Activated T-cell treated with anti-CD3 and anti-CD28 coated beads, Interleukin-2, amount 50 U/mL, for 4 hours (primary cell): ENCODE data around the gene OR52E5. TPM values are rescaled to one million over a fixed set of nuclear protein-coding genes. Genes with fewer than 3 reads are reported as not detected.

Source experiments
- ATAC-seq, 2 donors: fragments of 200-7000 bp; cut with Tn5 transposase; one replicate each; pipeline ENCODE4 v1.10.0; 2021
- DNase-seq: peaks from one replicate; pipeline ENCODE4 v3.0.0-alpha.2; 2020
- H3K27me3 Mint-ChIP-seq: one replicate; pipeline ENCODE4 v1.8.0; 2021; ENCODE audit warnings: low read depth, mixed read lengths
- H3K36me3 Mint-ChIP-seq: one replicate; pipeline ENCODE4 v1.8.0; 2022; ENCODE audit warnings: mixed read lengths; ENCODE audit not compliant: insufficient read depth
- H3K4me1 Mint-ChIP-seq: one replicate; pipeline ENCODE4 v1.8.0; 2021; ENCODE audit warnings: low read depth, mixed read lengths
- H3K4me3 Mint-ChIP-seq: one replicate; pipeline ENCODE4 v1.8.0; 2021; ENCODE audit warnings: mild to moderate bottlenecking, moderate library complexity, mixed read lengths
- H3K9me3 Mint-ChIP-seq: one replicate; pipeline ENCODE4 v1.8.0; 2021; ENCODE audit warnings: mixed read lengths
- total RNA-seq, 3 donors: library from RNA; stranded (reverse); gene quantifications; one replicate each; pipeline ENCODE4 v1.2.1, GENCODE V29; 2021

Gene OR52E5
- total RNA-seq = not detected

- H3K4me3 Mint-ChIP-seq = no peak within 1 kb of the TSS
- no peaks in the 10 kb centered on the region for H3K4me1 Mint-ChIP-seq
- H3K9me3 Mint-ChIP-seq = no peaks in the 10 kb centered on the region
- DNase-seq (no peak), ATAC-seq (no peak)
- H3K36me3 Mint-ChIP-seq = no peaks in the 10 kb centered on the region
- peaks cover 8% of the 10 kb centered on the region for H3K27me3 Mint-ChIP-seq
Observed at GRCh38 chr11:5892908-5893307, at the start of gene OR52E5. Gene OR52E5 (plus strand): TSS chr11:5893208. CDS start chr11:5900777, 7,569 bp downstream.

- no peaks in the 10 kb centered on the region for H3K36me3 Mint-ChIP-seq
- no peaks in the 10 kb centered on the region for H3K9me3 Mint-ChIP-seq
- ATAC-seq (no peak), DNase-seq (no peak)
- peaks cover 5% of the 10 kb centered on the region for H3K27me3 Mint-ChIP-seq
- no peak overlapping the region for H3K4me3 Mint-ChIP-seq
- no peaks in the 10 kb centered on the region for H3K4me1 Mint-ChIP-seq
Observed at GRCh38 chr11:5846701-5847100, 46.3 kb upstream of the OR52E5 start.

GRCh38 chr11:5847711-5848110 lies 45.3 kb upstream of the OR52E5 start:
- no peaks in the 10 kb centered on the region for H3K9me3 Mint-ChIP-seq

GRCh38 chr11:5851002-5851401 lies 42.0 kb upstream of the OR52E5 start:
- H3K36me3 Mint-ChIP-seq = no peaks in the 10 kb centered on the region
- ATAC-seq (no peak), DNase-seq (no peak)
- no peak overlapping the region for H3K4me3 Mint-ChIP-seq
- no peaks in the 10 kb centered on the region for H3K4me1 Mint-ChIP-seq
- no peaks in the 10 kb centered on the region for H3K9me3 Mint-ChIP-seq
- H3K27me3 Mint-ChIP-seq = peaks cover 12% of the 10 kb centered on the region

More at GRCh38 chr11:5847711-5848110, 45.3 kb upstream of the OR52E5 start:
- no peak for DNase-seq
- H3K4me1 Mint-ChIP-seq = no peaks in the 10 kb centered on the region
- no peak overlapping the region for H3K4me3 Mint-ChIP-seq
- no peak for ATAC-seq
- no peaks in the 10 kb centered on the region for H3K36me3 Mint-ChIP-seq
- H3K27me3 Mint-ChIP-seq = peaks cover 5% of the 10 kb centered on the region

- Mint-ChIP-seq H3K36me3 (no peaks in the 10 kb centered on the region), H3K4me3 (no peak within 1 kb of the TSS), H3K27me3 (peaks cover 14% of the 10 kb centered on the region), H3K4me1 (no peaks in the 10 kb centered on the region), H3K9me3 (no peaks in the 10 kb centered on the region)
- DNase-seq (no peak), ATAC-seq (no peak)
Observed at GRCh38 chr11:5857590-5857989, 35.4 kb upstream of the OR52E5 start, which contains the start of gene OR52E8. Gene OR52E8 (minus strand): TSS chr11:5857690. CDS start chr11:5857690, 0 bp downstream.

- Mint-ChIP-seq H3K9me3 (no peaks in the 10 kb centered on the region), H3K4me1 (no peaks in the 10 kb centered on the region), H3K27me3 (peaks cover 6% of the 10 kb centered on the region), H3K36me3 (no peaks in the 10 kb centered on the region), H3K4me3 (no peak overlapping the region)
- DNase-seq = no peak
- no peak for ATAC-seq
Observed at GRCh38 chr11:5865826-5866225, 27.2 kb upstream of the OR52E5 start.

- no peaks in the 10 kb centered on the region for H3K27me3 Mint-ChIP-seq
- ATAC-seq = no peak
Observed at GRCh38 chr11:5878564-5878963, 14.4 kb upstream of the OR52E5 start.

GRCh38 chr11:5880329-5880728 lies 12.7 kb upstream of the OR52E5 start, which contains the start of gene OR52E4:
Gene OR52E4 (plus strand): TSS chr11:5880629. CDS start chr11:5884293, 3,664 bp downstream.
- Mint-ChIP-seq H3K4me1 (no peaks in the 10 kb centered on the region), H3K9me3 (no peaks in the 10 kb centered on the region), H3K36me3 (no peaks in the 10 kb centered on the region), H3K27me3 (peaks cover 3% of the 10 kb centered on the region), H3K4me3 (no peak within 1 kb of the TSS)
- DNase-seq (no peak), ATAC-seq (peak in 1 of 2 donors; percentile 28)

More at GRCh38 chr11:5878564-5878963, 14.4 kb upstream of the OR52E5 start:
- Mint-ChIP-seq H3K4me3 (no peak overlapping the region), H3K36me3 (no peaks in the 10 kb centered on the region), H3K9me3 (no peaks in the 10 kb centered on the region), H3K4me1 (no peaks in the 10 kb centered on the region)
- no peak for DNase-seq

GRCh38 chr11:5881756-5882155 lies 11.3 kb upstream of the OR52E5 start:
- peaks cover 3% of the 10 kb centered on the region for H3K27me3 Mint-ChIP-seq
- no peak overlapping the region for H3K4me3 Mint-ChIP-seq
- DNase-seq (no peak), ATAC-seq (no peak)
- no peaks in the 10 kb centered on the region for H3K4me1 Mint-ChIP-seq
- no peaks in the 10 kb centered on the region for H3K36me3 Mint-ChIP-seq
- H3K9me3 Mint-ChIP-seq = no peaks in the 10 kb centered on the region

- Mint-ChIP-seq H3K36me3 (no peaks in the 10 kb centered on the region), H3K4me3 (no peak overlapping the region), H3K27me3 (peaks cover 12% of the 10 kb centered on the region), H3K4me1 (no peaks in the 10 kb centered on the region), H3K9me3 (no peaks in the 10 kb centered on the region)
- DNase-seq (no peak), ATAC-seq (no peak)
Observed at GRCh38 chr11:5887172-5887571, 5.8 kb upstream of the OR52E5 start.

- DNase-seq = no peak
- no peak overlapping the region for H3K4me3 Mint-ChIP-seq
- peaks cover 12% of the 10 kb centered on the region for H3K27me3 Mint-ChIP-seq
- no peak for ATAC-seq
- H3K9me3 Mint-ChIP-seq = no peaks in the 10 kb centered on the region
- no peaks in the 10 kb centered on the region for H3K36me3 Mint-ChIP-seq
- H3K4me1 Mint-ChIP-seq = no peaks in the 10 kb centered on the region
Observed at GRCh38 chr11:5887661-5888060, 5.3 kb upstream of the OR52E5 start.

GRCh38 chr11:5891216-5891800 lies 1.7 kb upstream of the OR52E5 start:
- no peaks in the 10 kb centered on the region for H3K36me3 Mint-ChIP-seq
- DNase-seq (no peak), ATAC-seq (no peak)
- H3K4me1 Mint-ChIP-seq = no peaks in the 10 kb centered on the region
- peaks cover 9% of the 10 kb centered on the region for H3K27me3 Mint-ChIP-seq
- H3K9me3 Mint-ChIP-seq = no peaks in the 10 kb centered on the region
- no peak overlapping the region for H3K4me3 Mint-ChIP-seq

GRCh38 chr11:5899534-5899933 lies 6.5 kb downstream of the OR52E5 start:
- Mint-ChIP-seq H3K36me3 (no peaks in the 10 kb centered on the region), H3K4me3 (no peak overlapping the region), H3K4me1 (no peaks in the 10 kb centered on the region), H3K27me3 (peaks cover 6% of the 10 kb centered on the region), H3K9me3 (no peaks in the 10 kb centered on the region)
- DNase-seq (no peak), ATAC-seq (no peak)

GRCh38 chr11:5910540-5910939 lies 17.5 kb downstream of the OR52E5 start:
- Mint-ChIP-seq H3K9me3 (no peaks in the 10 kb centered on the region), H3K36me3 (no peaks in the 10 kb centered on the region), H3K4me1 (no peaks in the 10 kb centered on the region), H3K4me3 (no peak overlapping the region), H3K27me3 (peaks cover 15% of the 10 kb centered on the region)
- DNase-seq (no peak), ATAC-seq (no peak)

GRCh38 chr11:5922749-5923426 lies 29.9 kb downstream of the OR52E5 start:
- Mint-ChIP-seq H3K27me3 (no peaks in the 10 kb centered on the region), H3K36me3 (no peaks in the 10 kb centered on the region), H3K4me1 (no peaks in the 10 kb centered on the region), H3K9me3 (peaks cover 10% of the 10 kb centered on the region), H3K4me3 (no peak overlapping the region)
- ATAC-seq (peak; percentile 66 to 79), DNase-seq (no peak)
